ENCODE measurements around the gene ITGA4. TPM values are rescaled to one million over a fixed set of nuclear protein-coding genes. Genes with fewer than 3 reads are reported as not detected.

ITGA4 gene
- total RNA-seq, 1 experiment from 2014 or later: 2.7 TPM

GRCh38 chr2:181542170-181542569 lies 85.0 kb downstream of the ITGA4 start (continued):
- TF ChIP-seq SOX15 (CRISPR knock-in tag; IDR thresholded peaks at IDR 0.05): no peak
- no peak for TF ChIP-seq ATF1 (CRISPR knock-in tag; IDR thresholded peaks at IDR 0.05)
- no peak for TF ChIP-seq ZNF219 (CRISPR knock-in tag; IDR thresholded peaks at IDR 0.05; ENCODE audit: borderline replicate concordance)

GRCh38 chr2:181546086-181546485 lies 88.9 kb downstream of the ITGA4 start:
- Mint-ChIP-seq H3K9me3 (peaks cover 13% of the 10 kb centered on the region), H3K27ac (no peak overlapping the region), H3K4me3 (no peak overlapping the region), H3K36me3 (peaks cover 3% of the 10 kb centered on the region; the same call in 1 of the 2 replicates), H3K4me1 (peaks cover 3% of the 10 kb centered on the region), H3K27me3 (ENCODE audit: low read depth) (no peaks in the 10 kb centered on the region)
- POLR2A ChIA-PET: no interaction called here
- TF ChIP-seq NR1H2 (CRISPR knock-in tag; IDR thresholded peaks at IDR 0.05) (no peak), CREB1 (CRISPR knock-in tag; IDR thresholded peaks at IDR 0.05) (no peak), MAX (CRISPR knock-in tag; IDR thresholded peaks at IDR 0.05) (no peak), ZNF512 (CRISPR knock-in tag; IDR thresholded peaks at IDR 0.05; ENCODE audit: borderline replicate concordance) (no peak), HMGA2 (CRISPR knock-in tag; IDR thresholded peaks at IDR 0.05) (no peak), NR2C2 (CRISPR knock-in tag; IDR thresholded peaks at IDR 0.05) (no peak), ZNF263 (CRISPR knock-in tag; IDR thresholded peaks at IDR 0.05; ENCODE audit: low read depth) (no peak), E2F1 (CRISPR knock-in tag; IDR thresholded peaks at IDR 0.05) (no peak), ZNF138 (CRISPR knock-in tag; conservative IDR thresholded peaks at IDR 0.05) (no peak), RORB (CRISPR knock-in tag; IDR thresholded peaks at IDR 0.05) (no peak), CBFB (CRISPR knock-in tag; IDR thresholded peaks at IDR 0.05; ENCODE audit: low read depth) (no peak), ATF1 (CRISPR knock-in tag; IDR thresholded peaks at IDR 0.05) (no peak), OVOL2 (CRISPR knock-in tag; IDR thresholded peaks at IDR 0.05; ENCODE audit: borderline replicate concordance) (no peak), ZNF532 (CRISPR knock-in tag; IDR thresholded peaks at IDR 0.05; ENCODE audit: borderline replicate concordance) (no peak), ZNF671 (CRISPR knock-in tag; IDR thresholded peaks at IDR 0.05) (no peak), HMGXB4 (CRISPR knock-in tag; IDR thresholded peaks at IDR 0.05) (no peak), MLX (CRISPR knock-in tag; IDR thresholded peaks at IDR 0.05) (no peak), ZNF425 (CRISPR knock-in tag; conservative IDR thresholded peaks at IDR 0.05) (no peak)
- CTCF ChIA-PET: no interaction called here
- DNase-seq (ENCODE audit: low spot score) (no peak), ATAC-seq (no peak)
